ENCODE measurements around the gene ZNF503.

Gene ZNF503

GRCh38 chr10:75439811-75440210, 38.2 kb upstream of the ZNF503 start:
- no peak for TF ChIP-seq CTCF (conservative IDR thresholded peaks at IDR 0.05; ENCODE audit: low read depth, low read length)
- H3K27ac ChIP-seq = no peak overlapping the region
- no peaks in the 10 kb centered on the region for H4K20me1 ChIP-seq (ENCODE audit: insufficient read depth)
- no peaks in the 10 kb centered on the region for H3K79me2 ChIP-seq (ENCODE audit: insufficient read depth, low read depth)
- no peak overlapping the region for H3K9ac ChIP-seq
- no peaks in the 10 kb centered on the region for H3K4me1 ChIP-seq (ENCODE audit: low read depth, poor library complexity, severe bottlenecking)
- no peak overlapping the region for H3K4me3 ChIP-seq (IDR thresholded peaks at IDR 0.05; ENCODE audit: insufficient read depth, low read depth, low read length)
- H3K4me2 ChIP-seq = no peak overlapping the region
- H3K36me3 ChIP-seq (ENCODE audit: insufficient read depth) = no peaks in the 10 kb centered on the region
- H2AFZ ChIP-seq (ENCODE audit: low read depth) = no peak overlapping the region
- no peaks in the 10 kb centered on the region for H3K27me3 ChIP-seq (ENCODE audit: insufficient read depth, low read depth)

DNA sequence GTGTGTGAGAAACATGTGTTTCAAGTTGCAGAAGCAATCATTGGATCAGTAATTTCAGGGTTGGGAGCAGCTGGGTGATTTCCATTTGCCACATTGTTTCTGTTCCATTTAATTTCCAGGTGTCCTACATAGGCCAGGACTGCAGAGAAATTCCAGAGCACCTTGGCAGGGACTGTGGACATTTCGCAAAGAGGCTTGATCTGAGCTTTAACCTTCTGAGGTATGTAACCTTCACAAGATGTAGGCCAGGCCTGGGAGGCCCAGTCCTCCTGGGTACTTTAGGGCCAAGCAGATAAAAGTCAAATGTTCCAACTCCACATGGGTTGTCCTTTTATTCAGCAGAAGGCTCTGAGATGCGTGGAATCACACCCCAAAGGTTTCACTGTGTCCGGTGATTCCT, 36.7 kb upstream of the ZNF503 start:
- no peak overlapping the region for H3K4me3 ChIP-seq (IDR thresholded peaks at IDR 0.05; ENCODE audit: insufficient read depth, low read depth, low read length)
- no peaks in the 10 kb centered on the region for H3K79me2 ChIP-seq (ENCODE audit: insufficient read depth, low read depth)
- TF ChIP-seq CTCF (conservative IDR thresholded peaks at IDR 0.05; ENCODE audit: low read depth, low read length) = no peak
- no peaks in the 10 kb centered on the region for H3K36me3 ChIP-seq (ENCODE audit: insufficient read depth)
- no peak overlapping the region for H2AFZ ChIP-seq (ENCODE audit: low read depth)
- H3K27ac ChIP-seq = no peak overlapping the region
- no peak overlapping the region for H3K4me2 ChIP-seq
- no peaks in the 10 kb centered on the region for H3K27me3 ChIP-seq (ENCODE audit: insufficient read depth, low read depth)
- no peaks in the 10 kb centered on the region for H3K4me1 ChIP-seq (ENCODE audit: low read depth, poor library complexity, severe bottlenecking)
- H3K9ac ChIP-seq = no peak overlapping the region
- H4K20me1 ChIP-seq (ENCODE audit: insufficient read depth) = no peaks in the 10 kb centered on the region

DNA sequence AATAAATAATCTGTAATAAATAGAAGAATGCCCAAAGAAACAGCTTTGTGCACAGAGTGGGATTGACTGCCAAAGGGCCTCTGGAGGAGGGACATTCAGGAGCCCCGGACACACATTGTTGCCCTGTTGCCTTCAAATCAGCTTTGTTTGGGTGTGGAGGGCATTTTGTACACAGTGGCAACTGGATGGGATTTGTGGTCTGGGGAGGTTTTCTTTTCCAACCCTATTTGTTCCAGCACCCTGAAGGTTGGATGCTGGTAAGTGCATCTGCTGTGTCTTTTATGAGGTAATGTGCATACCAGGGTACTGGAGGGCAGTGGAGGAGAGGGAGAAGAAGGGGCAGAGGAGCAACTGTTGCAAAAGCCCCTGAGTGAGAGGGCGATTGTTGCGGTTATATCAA, 36.1 kb upstream of the ZNF503 start:
- H4K20me1 ChIP-seq (ENCODE audit: insufficient read depth) = no peaks in the 10 kb centered on the region
- no peak overlapping the region for H3K9ac ChIP-seq
- no peaks in the 10 kb centered on the region for H3K36me3 ChIP-seq (ENCODE audit: insufficient read depth)
- H3K27me3 ChIP-seq (ENCODE audit: insufficient read depth, low read depth) = no peaks in the 10 kb centered on the region
- H3K4me1 ChIP-seq (ENCODE audit: low read depth, poor library complexity, severe bottlenecking) = no peaks in the 10 kb centered on the region
- H3K27ac ChIP-seq = no peak overlapping the region
- TF ChIP-seq CTCF (conservative IDR thresholded peaks at IDR 0.05; ENCODE audit: low read depth, low read length) = no peak
- no peak overlapping the region for H3K4me2 ChIP-seq
- H3K79me2 ChIP-seq (ENCODE audit: insufficient read depth, low read depth) = no peaks in the 10 kb centered on the region
- no peak overlapping the region for H3K4me3 ChIP-seq (IDR thresholded peaks at IDR 0.05; ENCODE audit: insufficient read depth, low read depth, low read length)
- no peak overlapping the region for H2AFZ ChIP-seq (ENCODE audit: low read depth)

- no peaks in the 10 kb centered on the region for H3K27me3 ChIP-seq (ENCODE audit: insufficient read depth, low read depth)
These were observed 35.3 kb upstream of the ZNF503 start for GRCh38 chr10:75436896-75437295.

More at GRCh38 chr10:75436896-75437295, 35.3 kb upstream of the ZNF503 start:
- no peak overlapping the region for H3K9ac ChIP-seq
- H4K20me1 ChIP-seq (ENCODE audit: insufficient read depth) = no peaks in the 10 kb centered on the region
- H3K4me1 ChIP-seq (ENCODE audit: low read depth, poor library complexity, severe bottlenecking) = no peaks in the 10 kb centered on the region
- H3K79me2 ChIP-seq (ENCODE audit: insufficient read depth, low read depth) = no peaks in the 10 kb centered on the region
- no peak overlapping the region for H3K4me3 ChIP-seq (IDR thresholded peaks at IDR 0.05; ENCODE audit: insufficient read depth, low read depth, low read length)
- H3K4me2 ChIP-seq = no peak overlapping the region
- no peak overlapping the region for H3K27ac ChIP-seq
- no peaks in the 10 kb centered on the region for H3K36me3 ChIP-seq (ENCODE audit: insufficient read depth)
- no peak for TF ChIP-seq CTCF (conservative IDR thresholded peaks at IDR 0.05; ENCODE audit: low read depth, low read length)
- no peak overlapping the region for H2AFZ ChIP-seq (ENCODE audit: low read depth)
